HCT116 (cell line): Measurements from ENCODE around the gene CDK9.

ENCODE experiments used
- ATF3 ChIP-seq: IDR thresholded peaks from 2 replicates; pipeline ENCODE4 v1.6.1; 2012
- CEBPB ChIP-seq: IDR thresholded peaks from 2 replicates; pipeline ENCODE4 v1.6.1; 2012; ENCODE audit warnings: low read depth
- CTCF ChIP-seq, 3 experiments: fragments of 200-600 bp in 1 of 3; sonication (generic) in 1 of 3; IDR thresholded peaks in 2 of 3; conservative IDR thresholded peaks in 1 of 3; 2 replicates each; pipeline ENCODE4 v1.5.1; 2012 to 2017; ENCODE audit warnings: low read depth in 2 of 3, low read length in 2 of 3, antibody characterized with exemption in 1 of 3, borderline replicate concordance in 1 of 3, control low read depth in 1 of 3, mild to moderate bottlenecking in 1 of 3, mixed read lengths in 1 of 3, mixed run types in 1 of 3, moderate library complexity in 1 of 3; ENCODE audit not compliant: insufficient read depth in 1 of 3
- EZH2 ChIP-seq: fragments of 200-600 bp; sonication (generic); IDR thresholded peaks from 2 replicates; pipeline ENCODE4 v1.6.1; 2017; ENCODE audit warnings: antibody characterized with exemption, mixed run types
- EZH2phosphoT487 ChIP-seq: fragments of 200-600 bp; IDR thresholded peaks from 2 replicates; pipeline ENCODE4 v1.6.1; 2018; ENCODE audit warnings: antibody characterized with exemption, borderline replicate concordance
- MAX ChIP-seq: IDR thresholded peaks from 2 replicates; pipeline ENCODE4 v1.6.1; 2012
- POLR2A ChIP-seq: IDR thresholded peaks from 2 replicates; pipeline ENCODE4 v1.7.0; 2011; ENCODE audit warnings: borderline replicate concordance; ENCODE audit not compliant: insufficient read depth, insufficient read length; ENCODE audit errors: extremely low read depth
- POLR2AphosphoS5 ChIP-seq: IDR thresholded peaks from 2 replicates; pipeline ENCODE4 v1.6.1; 2011; ENCODE audit warnings: mild to moderate bottlenecking, low read depth, low read length, moderate library complexity
- RAD21 ChIP-seq: IDR thresholded peaks from 2 replicates; pipeline ENCODE4 v1.6.1; 2012; ENCODE audit warnings: low read depth, mild to moderate bottlenecking
- REST ChIP-seq: IDR thresholded peaks from 2 replicates; pipeline ENCODE4 v1.6.1; 2012; ENCODE audit warnings: low read depth
- SIN3A ChIP-seq: IDR thresholded peaks from 2 replicates; pipeline ENCODE4 v1.6.1; 2012; ENCODE audit warnings: low read depth
- SP1 ChIP-seq: IDR thresholded peaks from 2 replicates; pipeline ENCODE4 v1.6.1; 2012; ENCODE audit warnings: low read depth
- ZBTB33 ChIP-seq: IDR thresholded peaks from 2 replicates; pipeline ENCODE4 v1.6.1; 2011; ENCODE audit warnings: mild to moderate bottlenecking, low read length, moderate library complexity; ENCODE audit not compliant: insufficient replicate concordance; ENCODE audit errors: extremely low read depth
- ZNF274 ChIP-seq: fragments of 200-500 bp; sonication (Bioruptor generic); IDR thresholded peaks from 2 replicates; pipeline ENCODE4 v1.6.1; 2014; ENCODE audit warnings: mild to moderate bottlenecking, low read depth, low read length, inconsistent platforms

- no peak for TF ChIP-seq CTCF (IDR thresholded peaks at IDR 0.05 in 2 of 3, conservative IDR thresholded peaks at IDR 0.05 in 1 of 3; ENCODE audit: borderline replicate concordance in 1 of 3, insufficient read depth in 1 of 3, low read depth in 2 of 3, low read length in 2 of 3)
- no peak for TF ChIP-seq ZNF274
- TF ChIP-seq POLR2A, result peak; percentile 57
- TF ChIP-seq SP1, result no peak
- no peak for TF ChIP-seq EZH2phosphoT487
- TF ChIP-seq POLR2AphosphoS5, result peak; percentile 72
- no peak for TF ChIP-seq REST
- TF ChIP-seq CEBPB, result no peak
- TF ChIP-seq RAD21, result no peak
- no peak for TF ChIP-seq EZH2
- no peak for TF ChIP-seq SIN3A
- no peak for TF ChIP-seq ATF3
- no peak for TF ChIP-seq MAX
- TF ChIP-seq ZBTB33, result no peak
Observed at GRCh38 chr9:127828262-127829031, 42.6 kb downstream of the CDK9 start.
